Measurements from ENCODE around the gene LTA4H.
A peak's percentile ranks its signal among the peaks of the same experiment; 100 is the strongest.

LTA4H gene

DNA sequence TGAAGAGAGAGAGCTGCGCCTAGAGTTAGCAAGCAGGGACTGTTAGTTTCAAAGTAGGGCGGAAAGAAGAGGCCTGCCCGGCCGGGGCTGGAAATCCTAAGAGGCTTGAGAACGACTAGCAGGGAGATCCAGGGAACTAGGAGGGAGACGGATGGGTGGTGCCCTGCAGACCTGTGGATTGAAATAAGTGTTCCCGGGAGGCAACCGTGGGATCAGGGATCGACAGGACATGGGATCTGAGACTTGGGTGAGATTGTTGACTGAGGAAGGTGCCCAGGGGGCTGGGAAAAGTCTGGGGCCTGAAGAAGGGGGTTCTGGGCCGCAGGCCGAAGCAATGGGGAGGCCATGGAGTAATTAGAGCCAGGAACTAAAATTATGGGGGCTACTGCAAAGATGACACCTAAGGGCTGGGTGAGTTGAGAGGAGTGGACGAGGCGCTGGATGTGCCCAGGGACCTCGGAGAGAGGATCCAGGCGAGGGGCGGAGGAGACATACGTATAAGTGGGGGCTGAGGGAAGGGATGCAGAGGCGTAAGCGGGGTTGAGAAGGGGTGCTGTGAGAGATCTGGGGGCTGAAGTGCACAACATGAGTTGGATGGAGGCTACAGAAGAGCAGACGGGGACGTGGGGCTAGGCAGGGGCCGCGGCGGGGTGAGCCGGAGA is 635 bp downstream of the LTA4H start:
- H3K4me1 ChIP-seq (ENCODE audit: control insufficient read depth in 5 of 5, insufficient read depth in 5 of 5, low read length in 5 of 5): peaks cover 2 to 18% (median 13%) of the 10 kb centered on the region in 5 donors
- H3K9me3 ChIP-seq (ENCODE audit: control insufficient read depth in 5 of 5, low read length in 5 of 5): no peaks in the 10 kb centered on the region

DNA sequence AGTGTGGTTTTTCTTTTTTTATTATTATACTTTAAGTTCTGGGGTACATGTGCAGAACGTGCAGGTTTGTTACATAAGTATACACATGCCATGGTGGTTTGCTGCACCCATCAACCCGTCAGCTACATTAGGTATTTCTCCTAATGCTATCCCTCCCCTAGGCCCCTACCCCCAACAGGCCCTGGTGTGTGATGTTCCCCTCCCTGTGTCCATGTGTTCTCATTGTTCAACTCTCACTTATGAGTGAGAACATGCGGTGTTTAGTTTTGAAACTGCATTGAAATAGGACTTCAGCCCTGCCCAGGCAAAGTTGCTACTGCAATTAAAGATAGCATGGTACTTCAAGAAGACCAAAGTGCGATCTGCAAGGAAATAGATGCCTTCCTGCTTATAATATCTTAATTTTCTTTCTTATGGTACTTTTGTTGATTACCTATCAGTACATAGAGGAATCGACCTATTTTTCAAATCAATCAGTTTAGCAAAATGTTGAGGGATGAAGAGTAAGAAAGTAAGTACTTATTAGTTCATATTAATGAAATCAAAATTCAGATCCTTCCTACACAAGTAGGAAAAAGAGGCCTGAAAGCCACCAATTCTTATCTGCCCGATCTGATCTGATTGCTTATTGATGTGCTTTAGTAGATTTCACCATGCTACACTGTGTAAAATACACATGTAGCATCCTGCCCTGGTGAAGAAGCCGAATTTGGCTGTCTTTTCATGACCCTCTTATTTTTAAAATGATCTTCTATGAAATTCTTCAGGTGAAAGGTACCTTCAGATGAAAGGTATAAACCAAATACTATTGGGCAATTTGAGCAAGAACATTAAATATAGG is 1.6 kb downstream of the LTA4H start:
- no peaks in the 10 kb centered on the region for H3K36me3 ChIP-seq (ENCODE audit: control insufficient read depth in 5 of 5, insufficient read depth in 5 of 5, low read length in 5 of 5)
- H3K27me3 ChIP-seq (ENCODE audit: control insufficient read depth in 5 of 5, insufficient read depth in 4 of 5, low read length in 5 of 5): no peaks in the 10 kb centered on the region
- H3K4me3 ChIP-seq (ENCODE audit: low read depth in 1 of 5, low read length in 5 of 5): peak overlapping the region in 2 of 5 donors; percentile 99 to 100
- no peak overlapping the region for H3K27ac ChIP-seq (ENCODE audit: low read depth, low read length)
- no peaks in the 10 kb centered on the region for H3K9me3 ChIP-seq (ENCODE audit: control insufficient read depth in 5 of 5, low read length in 5 of 5)
- H3K4me1 ChIP-seq (ENCODE audit: control insufficient read depth in 5 of 5, insufficient read depth in 5 of 5, low read length in 5 of 5): peaks cover 2 to 18% (median 13%) of the 10 kb centered on the region in 5 donors
- peak overlapping the region; percentile 43 to 94 (median 91) for H3K9ac ChIP-seq (ENCODE audit: low read length in 5 of 5)

More for the DNA sequence above, 635 bp downstream of the LTA4H start:
- H3K36me3 ChIP-seq (ENCODE audit: control insufficient read depth in 5 of 5, insufficient read depth in 5 of 5, low read length in 5 of 5): no peaks in the 10 kb centered on the region
- H3K27ac ChIP-seq (ENCODE audit: low read depth, low read length): peak overlapping the region; percentile 87
- peak overlapping the region; percentile 96 to 100 (median 99) for H3K4me3 ChIP-seq (ENCODE audit: low read depth in 1 of 5, low read length in 5 of 5)
- H3K9ac ChIP-seq (ENCODE audit: low read length in 5 of 5): peak overlapping the region; percentile 43 to 94 (median 91)
- no peaks in the 10 kb centered on the region for H3K27me3 ChIP-seq (ENCODE audit: control insufficient read depth in 5 of 5, insufficient read depth in 4 of 5, low read length in 5 of 5)

DNA sequence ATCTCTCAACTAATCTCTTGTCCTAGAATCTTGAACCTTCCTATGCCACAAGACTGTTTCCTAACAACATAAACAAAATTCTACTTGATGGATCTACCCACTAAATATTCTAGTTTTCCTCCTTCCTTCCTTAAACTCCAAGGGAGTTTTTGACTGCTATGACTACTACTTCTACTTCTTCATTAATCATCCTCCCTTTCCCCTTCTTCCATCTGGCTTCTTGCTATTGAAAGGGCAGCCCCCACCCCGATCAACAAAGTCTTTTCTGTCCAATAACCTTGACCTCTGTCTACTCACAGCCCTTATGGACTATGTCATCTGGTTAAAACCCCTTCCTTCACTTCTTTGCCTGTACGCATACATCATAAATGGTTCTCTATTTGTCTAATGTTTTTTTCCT is 5.6 kb downstream of the LTA4H start:
- Histone ChIP-seq H3K9ac (ENCODE audit: low read length in 5 of 5) (no peak overlapping the region), H3K9me3 (ENCODE audit: control insufficient read depth in 5 of 5, low read length in 5 of 5) (no peaks in the 10 kb centered on the region), H3K4me1 (ENCODE audit: control insufficient read depth in 5 of 5, insufficient read depth in 5 of 5, low read length in 5 of 5) (peaks cover 0 to 11% (median 10%) of the 10 kb centered on the region in 5 donors), H3K27ac (ENCODE audit: low read depth, low read length) (no peak overlapping the region), H3K36me3 (ENCODE audit: control insufficient read depth in 5 of 5, insufficient read depth in 5 of 5, low read length in 5 of 5) (peaks cover 6 to 22% (median 11%) of the 10 kb centered on the region in 5 donors), H3K4me3 (ENCODE audit: low read depth in 1 of 5, low read length in 5 of 5) (no peak overlapping the region), H3K27me3 (ENCODE audit: control insufficient read depth in 5 of 5, insufficient read depth in 4 of 5, low read length in 5 of 5) (no peaks in the 10 kb centered on the region)

DNA sequence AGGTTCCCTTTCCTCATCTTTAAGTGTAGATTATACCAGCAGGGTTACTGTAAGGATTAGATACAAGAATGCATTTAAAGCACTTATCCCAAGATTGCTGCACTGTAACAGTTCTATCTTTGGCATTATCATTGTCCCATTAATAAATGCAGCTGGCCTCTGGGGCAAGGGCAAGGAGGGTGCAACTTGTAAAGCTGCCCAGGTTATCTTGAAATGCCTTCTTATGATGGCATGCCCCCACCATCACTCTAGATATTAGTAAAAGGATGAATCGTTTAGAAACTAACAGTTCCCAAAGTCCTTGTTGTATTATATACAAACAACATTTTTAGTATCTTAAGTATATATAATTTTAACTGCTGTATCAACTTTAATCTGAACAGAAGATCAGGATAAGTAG is 6.8 kb downstream of the LTA4H start:
- H3K36me3 ChIP-seq (ENCODE audit: control insufficient read depth in 5 of 5, insufficient read depth in 5 of 5, low read length in 5 of 5): peaks cover 9 to 24% (median 18%) of the 10 kb centered on the region in 5 donors
- H3K9me3 ChIP-seq (ENCODE audit: control insufficient read depth in 5 of 5, low read length in 5 of 5): no peaks in the 10 kb centered on the region
- H3K4me3 ChIP-seq (ENCODE audit: low read depth in 1 of 5, low read length in 5 of 5): no peak overlapping the region
- H3K4me1 ChIP-seq (ENCODE audit: control insufficient read depth in 5 of 5, insufficient read depth in 5 of 5, low read length in 5 of 5): no peaks in the 10 kb centered on the region
- H3K9ac ChIP-seq (ENCODE audit: low read length in 5 of 5): no peak overlapping the region
- no peak overlapping the region for H3K27ac ChIP-seq (ENCODE audit: low read depth, low read length)
- H3K27me3 ChIP-seq (ENCODE audit: control insufficient read depth in 5 of 5, insufficient read depth in 4 of 5, low read length in 5 of 5): no peaks in the 10 kb centered on the region

DNA sequence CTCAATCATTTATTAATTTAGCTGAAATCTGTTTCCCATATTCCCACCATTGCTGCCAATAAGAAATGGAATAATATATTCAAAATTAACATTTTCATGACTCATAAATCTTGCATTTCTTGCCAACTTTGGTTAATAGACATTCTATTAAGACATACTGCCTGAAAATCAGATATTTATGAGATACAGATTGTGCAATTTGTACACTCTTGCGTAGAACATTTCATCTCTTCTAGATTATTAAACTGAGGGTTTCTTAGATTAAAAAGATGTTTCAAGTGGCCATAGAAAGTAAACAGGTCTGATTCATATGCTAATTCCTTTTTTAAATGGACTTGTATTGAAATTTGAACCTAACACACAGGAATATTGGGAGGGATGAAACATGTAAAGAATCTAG is 9.1 kb downstream of the LTA4H start:
- Histone ChIP-seq H3K27ac (ENCODE audit: low read depth, low read length) (no peak overlapping the region), H3K9ac (ENCODE audit: low read length in 5 of 5) (no peak overlapping the region), H3K27me3 (ENCODE audit: control insufficient read depth in 5 of 5, insufficient read depth in 4 of 5, low read length in 5 of 5) (no peaks in the 10 kb centered on the region), H3K4me3 (ENCODE audit: low read depth in 1 of 5, low read length in 5 of 5) (no peak overlapping the region), H3K9me3 (ENCODE audit: control insufficient read depth in 5 of 5, low read length in 5 of 5) (no peaks in the 10 kb centered on the region), H3K4me1 (ENCODE audit: control insufficient read depth in 5 of 5, insufficient read depth in 5 of 5, low read length in 5 of 5) (no peaks in the 10 kb centered on the region), H3K36me3 (ENCODE audit: control insufficient read depth in 5 of 5, insufficient read depth in 5 of 5, low read length in 5 of 5) (peaks cover 22 to 44% (median 35%) of the 10 kb centered on the region in 5 donors)

- Histone ChIP-seq H3K4me1 (ENCODE audit: control insufficient read depth in 5 of 5, insufficient read depth in 5 of 5, low read length in 5 of 5) (no peaks in the 10 kb centered on the region), H3K27me3 (ENCODE audit: control insufficient read depth in 5 of 5, insufficient read depth in 4 of 5, low read length in 5 of 5) (no peaks in the 10 kb centered on the region), H3K4me3 (ENCODE audit: low read depth in 1 of 5, low read length in 5 of 5) (no peak overlapping the region), H3K9ac (ENCODE audit: low read length in 5 of 5) (no peak overlapping the region), H3K9me3 (ENCODE audit: control insufficient read depth in 5 of 5, low read length in 5 of 5) (no peaks in the 10 kb centered on the region), H3K27ac (ENCODE audit: low read depth, low read length) (no peak overlapping the region), H3K36me3 (ENCODE audit: control insufficient read depth in 5 of 5, insufficient read depth in 5 of 5, low read length in 5 of 5) (peaks cover 26 to 46% (median 39%) of the 10 kb centered on the region in 5 donors)
Observed at GRCh38 chr12:96025518-96025917, 9.9 kb downstream of the LTA4H start.

- Histone ChIP-seq H3K27me3 (ENCODE audit: control insufficient read depth in 5 of 5, insufficient read depth in 4 of 5, low read length in 5 of 5) (no peaks in the 10 kb centered on the region), H3K4me3 (ENCODE audit: low read depth in 1 of 5, low read length in 5 of 5) (no peak overlapping the region), H3K9ac (ENCODE audit: low read length in 5 of 5) (no peak overlapping the region), H3K36me3 (ENCODE audit: control insufficient read depth in 5 of 5, insufficient read depth in 5 of 5, low read length in 5 of 5) (peaks cover 23 to 50% (median 31%) of the 10 kb centered on the region in 5 donors), H3K4me1 (ENCODE audit: control insufficient read depth in 5 of 5, insufficient read depth in 5 of 5, low read length in 5 of 5) (peaks cover 0 to 1% (median 0%) of the 10 kb centered on the region in 5 donors), H3K27ac (ENCODE audit: low read depth, low read length) (no peak overlapping the region), H3K9me3 (ENCODE audit: control insufficient read depth in 5 of 5, low read length in 5 of 5) (no peaks in the 10 kb centered on the region)
Observed at GRCh38 chr12:96020314-96021003, 14.9 kb downstream of the LTA4H start.

GRCh38 chr12:96015672-96016071 is 19.7 kb downstream of the LTA4H start:
- H3K4me1 ChIP-seq (ENCODE audit: control insufficient read depth in 5 of 5, insufficient read depth in 5 of 5, low read length in 5 of 5): peaks cover 0 to 9% (median 3%) of the 10 kb centered on the region in 5 donors
- no peaks in the 10 kb centered on the region for H3K9me3 ChIP-seq (ENCODE audit: control insufficient read depth in 5 of 5, low read length in 5 of 5)
- peaks cover 29 to 60% (median 34%) of the 10 kb centered on the region in 5 donors for H3K36me3 ChIP-seq (ENCODE audit: control insufficient read depth in 5 of 5, insufficient read depth in 5 of 5, low read length in 5 of 5)
- H3K4me3 ChIP-seq (ENCODE audit: low read depth in 1 of 5, low read length in 5 of 5): no peak overlapping the region
- no peak overlapping the region for H3K9ac ChIP-seq (ENCODE audit: low read length in 5 of 5)
- no peak overlapping the region for H3K27ac ChIP-seq (ENCODE audit: low read depth, low read length)
- no peaks in the 10 kb centered on the region for H3K27me3 ChIP-seq (ENCODE audit: control insufficient read depth in 5 of 5, insufficient read depth in 4 of 5, low read length in 5 of 5)

GRCh38 chr12:96014943-96015599 is 20.3 kb downstream of the LTA4H start:
- peaks cover 33 to 63% (median 40%) of the 10 kb centered on the region in 5 donors for H3K36me3 ChIP-seq (ENCODE audit: control insufficient read depth in 5 of 5, insufficient read depth in 5 of 5, low read length in 5 of 5)

More at GRCh38 chr12:96014943-96015599, 20.3 kb downstream of the LTA4H start:
- H3K9ac ChIP-seq (ENCODE audit: low read length in 5 of 5): no peak overlapping the region
- H3K4me3 ChIP-seq (ENCODE audit: low read depth in 1 of 5, low read length in 5 of 5): no peak overlapping the region
- no peaks in the 10 kb centered on the region for H3K27me3 ChIP-seq (ENCODE audit: control insufficient read depth in 5 of 5, insufficient read depth in 4 of 5, low read length in 5 of 5)
- no peak overlapping the region for H3K27ac ChIP-seq (ENCODE audit: low read depth, low read length)
- no peaks in the 10 kb centered on the region for H3K9me3 ChIP-seq (ENCODE audit: control insufficient read depth in 5 of 5, low read length in 5 of 5)
- H3K4me1 ChIP-seq (ENCODE audit: control insufficient read depth in 5 of 5, insufficient read depth in 5 of 5, low read length in 5 of 5): peaks cover 0 to 9% (median 3%) of the 10 kb centered on the region in 5 donors

Data from subcutaneous abdominal adipose tissue (tissue), 5 donors.